GM12865 (cell line): ENCODE measurements around the gene NFATC2.

ENCODE experiments used
- DNase-seq: peaks from one replicate; pipeline ENCODE4 v3.0.0; 2010; ENCODE audit warnings: low read depth
- H3K4me3 ChIP-seq: 2 replicates; pipeline ENCODE4 v1.5.1; 2011; ENCODE audit warnings: mild to moderate bottlenecking, low read depth, low read length, control low read depth
- TF ChIP-seq, protein P1 (sequence below): IDR thresholded peaks from 2 replicates; pipeline ENCODE4 v1.5.1; 2011; ENCODE audit warnings: low read length, control low read depth, low read depth, inconsistent platforms; ENCODE audit not compliant: insufficient read depth; ENCODE audit errors: missing control alignments

NFATC2 gene

DNA sequence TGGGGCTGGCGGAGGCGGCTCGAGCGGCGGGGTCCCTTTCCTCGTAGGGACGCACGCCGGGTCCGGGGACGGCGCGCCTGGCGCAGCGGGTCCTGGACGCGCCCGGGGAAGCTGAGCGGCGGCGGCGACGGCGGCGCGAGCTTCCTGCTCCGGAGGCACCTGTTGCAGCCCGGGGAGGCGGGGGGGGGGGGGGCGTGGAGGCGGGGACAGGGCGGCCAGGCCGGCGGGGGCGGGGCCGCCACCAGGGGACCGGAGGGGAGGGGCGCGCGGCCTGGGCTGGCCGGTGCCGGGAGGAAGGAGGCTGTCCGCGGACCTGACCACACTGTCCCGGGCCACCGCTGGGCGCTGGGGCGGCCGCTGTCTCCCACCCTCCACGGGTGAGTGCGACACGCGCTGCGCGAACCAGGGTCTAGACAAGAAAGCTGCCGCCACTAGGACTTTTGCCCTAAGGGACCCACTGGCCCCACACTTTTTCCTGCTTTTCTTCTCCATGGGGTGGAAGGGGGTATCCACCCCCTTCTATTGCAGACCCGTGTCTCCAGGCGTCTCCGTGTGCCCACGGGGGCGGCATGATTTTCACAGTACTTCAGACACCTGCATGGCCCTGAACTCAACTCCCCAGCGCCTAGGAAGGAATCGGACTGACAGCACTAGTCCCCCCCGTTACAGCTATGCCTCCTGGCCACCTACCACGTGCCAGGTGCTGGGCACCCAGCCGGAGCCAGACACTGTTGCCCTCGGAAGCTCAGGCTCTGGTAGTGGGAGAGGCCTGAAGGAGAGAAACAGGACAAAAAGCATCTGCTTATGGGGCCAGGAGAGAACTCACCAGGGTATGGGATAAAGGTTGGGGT lies at the start of gene NFATC2:
Gene NFATC2 (minus strand): TSS at position 149 of the 851 bp plus-strand sequence. CDS start 220 bp downstream, outside the sequence.
- peak within 1 kb of the TSS; percentile 76 for H3K4me3 ChIP-seq
- DNase-seq = peak; percentile 69
- TF ChIP-seq, protein P1, sequence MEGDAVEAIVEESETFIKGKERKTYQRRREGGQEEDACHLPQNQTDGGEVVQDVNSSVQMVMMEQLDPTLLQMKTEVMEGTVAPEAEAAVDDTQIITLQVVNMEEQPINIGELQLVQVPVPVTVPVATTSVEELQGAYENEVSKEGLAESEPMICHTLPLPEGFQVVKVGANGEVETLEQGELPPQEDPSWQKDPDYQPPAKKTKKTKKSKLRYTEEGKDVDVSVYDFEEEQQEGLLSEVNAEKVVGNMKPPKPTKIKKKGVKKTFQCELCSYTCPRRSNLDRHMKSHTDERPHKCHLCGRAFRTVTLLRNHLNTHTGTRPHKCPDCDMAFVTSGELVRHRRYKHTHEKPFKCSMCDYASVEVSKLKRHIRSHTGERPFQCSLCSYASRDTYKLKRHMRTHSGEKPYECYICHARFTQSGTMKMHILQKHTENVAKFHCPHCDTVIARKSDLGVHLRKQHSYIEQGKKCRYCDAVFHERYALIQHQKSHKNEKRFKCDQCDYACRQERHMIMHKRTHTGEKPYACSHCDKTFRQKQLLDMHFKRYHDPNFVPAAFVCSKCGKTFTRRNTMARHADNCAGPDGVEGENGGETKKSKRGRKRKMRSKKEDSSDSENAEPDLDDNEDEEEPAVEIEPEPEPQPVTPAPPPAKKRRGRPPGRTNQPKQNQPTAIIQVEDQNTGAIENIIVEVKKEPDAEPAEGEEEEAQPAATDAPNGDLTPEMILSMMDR = no peak

DNA sequence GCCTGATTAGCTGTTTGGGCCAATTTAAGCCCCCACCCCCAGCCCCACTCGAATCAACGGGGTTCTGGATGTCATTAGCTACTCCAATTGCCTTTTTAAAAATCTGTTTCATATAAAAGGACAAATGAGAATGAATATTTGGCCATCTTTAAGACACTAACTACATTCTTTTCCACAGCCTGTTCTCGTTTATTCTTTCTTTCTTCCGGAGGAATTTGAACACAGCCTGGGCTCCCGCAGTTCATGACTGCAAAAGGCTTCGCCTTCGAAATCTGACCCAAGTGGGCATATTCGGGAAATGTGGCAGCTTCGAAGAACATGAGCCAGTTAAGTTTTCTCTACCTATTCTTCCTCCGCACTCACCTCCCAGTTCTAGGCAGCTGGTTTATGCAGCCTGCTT lies 49.4 kb upstream of the NFATC2 start:
- H3K4me3 ChIP-seq = no peak overlapping the region
- TF ChIP-seq, protein P1 = no peak
- DNase-seq = no peak

DNA sequence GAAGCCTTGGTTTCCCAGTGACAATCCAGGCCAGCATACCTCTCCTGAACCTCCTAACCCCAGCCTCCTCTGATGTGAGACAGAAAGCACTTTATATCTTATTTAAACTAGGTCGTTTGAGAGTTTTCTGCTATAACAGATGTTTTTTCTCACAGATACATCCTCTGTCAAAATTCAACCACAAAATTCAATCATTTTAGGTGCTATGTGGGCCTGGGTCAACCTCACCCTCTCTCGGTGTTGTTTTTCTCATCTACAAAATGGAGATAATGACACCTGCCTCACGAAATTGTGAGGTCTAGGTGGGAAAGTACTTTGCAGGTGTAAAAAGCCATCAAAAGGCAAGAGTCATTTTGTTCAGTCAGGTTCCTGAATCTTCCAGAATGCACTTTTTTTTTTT lies 46.2 kb upstream of the NFATC2 start:
- no peak for DNase-seq
- TF ChIP-seq, protein P1 = no peak
- H3K4me3 ChIP-seq = no peak overlapping the region

DNA sequence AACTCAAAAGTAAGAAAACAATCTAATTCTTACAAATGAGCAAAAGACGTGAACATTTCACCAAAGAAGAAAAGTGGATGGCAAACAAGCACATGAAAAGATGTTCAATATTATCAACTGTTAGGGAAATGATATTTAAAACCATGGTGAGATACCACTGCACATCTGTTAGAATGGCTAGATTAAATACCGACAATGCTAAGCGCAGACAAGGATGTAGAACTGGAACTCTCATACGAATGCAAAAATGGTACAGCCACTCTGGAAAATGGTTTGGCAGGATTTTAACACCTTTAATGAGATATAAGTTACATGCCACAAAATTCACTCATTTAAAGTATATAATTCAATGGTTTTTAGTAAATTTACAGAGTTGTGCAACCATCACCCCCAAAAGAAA lies 44.6 kb upstream of the NFATC2 start:
- no peak overlapping the region for H3K4me3 ChIP-seq
- DNase-seq = no peak
- TF ChIP-seq, protein P1 = no peak

DNA sequence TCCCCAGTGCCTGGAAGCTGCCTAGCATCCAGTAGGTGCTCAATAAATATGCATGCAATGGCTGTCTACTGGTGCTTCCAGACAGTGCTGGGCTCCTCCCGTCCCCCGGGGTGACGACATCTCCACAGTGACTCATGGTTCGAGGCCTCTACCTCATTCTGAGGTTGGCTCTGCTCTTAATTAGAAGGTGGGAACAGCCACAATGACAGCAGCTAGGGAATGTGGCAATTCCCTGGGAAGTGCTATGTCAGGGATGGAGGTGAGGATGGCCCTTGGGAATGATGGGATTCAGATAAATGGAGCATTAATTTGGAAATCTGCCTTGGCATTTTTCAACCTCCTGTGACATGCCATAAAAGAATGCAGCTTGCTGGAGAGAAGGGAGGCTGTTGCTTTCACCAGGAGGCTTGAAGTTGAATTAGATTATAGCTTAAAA lies 43.5 kb upstream of the NFATC2 start:
- TF ChIP-seq, protein P1 = no peak
- DNase-seq = no peak
- no peak overlapping the region for H3K4me3 ChIP-seq

DNA sequence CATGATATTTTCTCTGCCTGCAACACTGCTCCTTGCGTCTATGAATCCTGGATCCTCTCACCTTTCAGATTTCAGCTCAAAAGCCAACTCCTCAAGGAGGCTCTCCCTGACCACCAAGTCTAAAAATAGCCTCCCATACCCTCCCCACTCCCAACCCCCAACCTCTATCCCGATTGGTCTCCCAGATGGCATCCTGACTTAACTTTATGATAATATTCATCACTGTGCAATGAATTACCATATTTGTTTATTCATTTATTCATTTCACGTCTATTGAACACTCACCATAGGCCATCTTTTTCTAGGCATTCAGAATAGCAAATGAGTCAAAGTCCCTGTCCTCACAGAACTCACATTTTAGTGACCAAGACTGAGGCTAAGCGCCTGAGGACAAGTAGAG lies 42.6 kb upstream of the NFATC2 start:
- TF ChIP-seq, protein P1 = no peak
- DNase-seq = no peak
- H3K4me3 ChIP-seq = no peak overlapping the region
